Measurements from ENCODE around the gene CEP85.

CEP85 gene

DNA sequence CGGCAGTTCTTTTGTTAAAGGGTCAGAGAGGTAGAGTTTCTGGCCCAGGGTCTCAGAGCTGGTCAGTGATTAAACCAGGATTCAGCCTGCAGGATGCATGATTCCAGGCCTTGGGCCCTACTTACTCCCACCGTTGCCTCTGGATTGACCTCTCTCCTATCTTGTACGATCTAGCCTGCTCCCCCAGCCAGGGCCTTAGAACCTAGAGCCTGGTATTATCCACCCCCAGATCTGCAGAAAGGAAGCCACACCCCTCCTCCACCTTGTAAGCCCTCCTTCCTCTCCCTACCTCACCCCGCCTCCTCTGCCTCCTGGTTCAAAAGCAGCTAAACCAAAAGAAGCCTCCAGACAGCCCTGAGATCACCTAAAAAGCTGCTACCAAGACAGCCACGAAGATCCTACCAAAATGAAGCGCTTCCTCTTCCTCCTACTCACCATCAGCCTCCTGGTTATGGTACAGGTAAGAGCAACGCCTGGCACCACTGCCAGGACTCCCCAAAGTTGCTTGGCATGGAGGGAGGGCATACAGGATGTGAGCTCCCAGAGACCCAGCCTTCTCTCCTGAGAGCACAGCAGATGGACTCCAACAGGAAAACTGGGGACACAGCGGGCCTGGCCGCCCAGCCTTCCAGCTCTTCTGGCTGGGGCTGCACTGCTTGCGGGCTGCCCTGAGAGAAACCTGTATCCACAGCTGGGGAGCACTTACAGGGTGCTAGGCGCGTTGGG lies 83.8 kb downstream of the CEP85 start, which contains the start of gene CD52:
Gene CD52 (plus strand): TSS at position 347 of the 726 bp plus-strand sequence. CDS start 60 bp downstream, at position 407.
- no peak for DNase-seq

DNA sequence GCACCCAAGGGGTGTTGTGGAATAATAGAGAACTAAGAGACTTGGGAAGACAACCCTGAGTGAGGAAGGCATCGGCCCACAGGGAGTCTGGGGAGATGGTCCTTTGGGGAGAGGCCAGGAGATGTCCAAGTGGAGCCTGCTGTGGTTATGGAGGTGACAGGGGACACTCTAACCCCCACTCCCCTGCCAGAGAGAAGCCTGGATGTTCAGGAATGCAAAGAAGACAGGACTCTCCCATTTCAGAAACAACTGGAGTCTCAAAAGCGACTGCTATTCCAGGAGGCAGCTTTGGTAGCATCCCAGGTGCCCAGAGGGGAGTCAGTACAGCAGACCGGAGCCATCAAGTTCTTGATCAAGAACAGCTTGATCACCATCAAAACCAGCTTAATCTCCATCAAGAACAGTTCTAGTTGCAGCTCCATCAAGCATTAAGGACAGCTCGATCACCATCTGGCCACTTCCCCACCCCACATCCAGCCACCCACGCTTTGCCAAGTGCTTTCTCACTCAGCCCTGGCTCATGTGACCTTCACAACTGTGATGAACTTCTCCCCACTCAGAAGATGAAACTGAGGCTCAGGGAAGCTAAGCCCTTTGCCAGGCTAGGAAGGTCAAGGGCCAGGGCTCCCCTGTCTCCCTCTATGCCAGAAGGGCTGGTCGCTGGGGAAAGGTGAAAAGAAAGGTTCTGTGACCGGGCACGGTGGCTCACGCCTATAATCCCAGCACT lies 84.5 kb downstream of the CEP85 start:
- no peak for DNase-seq

- DNase-seq, result no peak
Measured at GRCh38 chr1:26320896-26321295, 86.9 kb downstream of the CEP85 start.

DNA sequence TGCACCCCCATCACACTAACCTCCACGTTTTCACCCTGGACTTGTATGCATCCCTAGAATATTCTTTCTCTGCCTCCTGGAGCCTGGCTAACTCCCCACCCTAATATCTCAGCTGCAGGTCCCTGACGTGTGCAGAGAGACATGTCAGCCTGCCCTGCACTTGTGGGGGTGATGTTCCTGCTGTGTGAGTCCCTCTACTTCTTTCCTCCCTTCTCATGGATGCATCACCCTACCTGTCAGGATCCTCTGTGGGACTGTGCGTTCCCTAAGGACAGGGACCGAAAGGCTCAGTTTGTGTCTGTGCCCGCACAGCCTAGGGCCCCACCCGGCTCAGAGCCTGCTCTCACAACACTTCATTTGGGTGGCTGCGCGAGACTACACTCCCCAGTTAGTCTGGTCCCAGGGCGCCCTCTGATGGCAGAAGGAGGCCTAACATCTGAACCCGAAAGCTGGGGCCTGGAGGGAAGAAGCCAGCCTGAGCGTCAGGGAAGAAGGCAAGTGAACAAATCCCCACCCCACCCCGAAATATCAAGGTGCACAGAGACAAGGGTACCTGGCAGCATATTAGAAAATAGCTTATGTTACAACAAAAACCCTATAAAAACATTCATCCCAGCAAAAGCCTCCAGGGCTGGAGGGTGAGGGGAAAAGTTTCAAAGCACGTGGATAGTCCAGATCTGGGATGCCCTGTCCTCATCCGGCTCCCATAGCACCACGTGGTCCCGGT lies 87.5 kb downstream of the CEP85 start:
- peak; percentile 75 to 84 for DNase-seq

DNA sequence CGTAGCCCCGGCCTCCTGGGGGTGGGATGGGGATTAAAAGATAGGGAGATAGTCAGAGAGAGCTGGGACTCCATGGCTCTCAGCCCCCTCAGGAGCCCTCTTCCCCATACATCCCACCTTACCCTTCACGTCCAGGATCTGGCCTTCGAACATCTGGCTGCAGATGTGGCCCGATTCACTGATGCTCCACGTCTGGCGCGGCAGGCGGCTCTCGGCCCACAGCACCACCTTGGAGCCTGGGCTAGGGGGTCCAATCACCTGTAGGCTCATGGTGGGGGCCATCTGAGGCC lies 88.0 kb downstream of the CEP85 start:
- no peak for DNase-seq

GRCh38 chr1:26323382-26323781 lies 89.4 kb downstream of the CEP85 start:
- no peak for DNase-seq

- DNase-seq, result no peak
Measured at GRCh38 chr1:26324550-26324949, 90.5 kb downstream of the CEP85 start.

DNA sequence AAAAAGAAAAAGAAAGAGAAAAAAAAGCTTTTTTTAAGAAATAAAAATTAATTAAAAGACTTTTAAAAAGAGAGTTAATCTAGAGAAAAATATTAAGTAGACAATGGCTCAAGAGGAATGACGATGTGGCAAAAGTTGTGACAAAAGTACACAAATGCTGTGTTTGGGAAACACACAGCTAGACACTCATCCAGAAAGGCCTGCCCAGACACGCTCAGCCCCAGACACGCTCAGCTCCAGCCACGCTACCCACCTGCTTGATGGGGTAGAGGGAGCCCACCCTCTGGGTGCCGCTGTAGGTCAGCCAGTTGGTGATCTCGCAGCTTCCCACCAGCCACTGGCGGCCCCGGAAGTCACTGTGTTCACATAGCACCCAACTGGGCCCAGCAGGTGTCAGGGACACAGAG lies 94.0 kb downstream of the CEP85 start:
- no peak for DNase-seq
